Colonic mucosa (tissue), 4 donors: ENCODE results near the gene USF3. TPM values are rescaled to one million over a fixed set of nuclear protein-coding genes. Genes with fewer than 3 reads are reported as not detected.

Experiments used
- DNase-seq: peaks from one replicate; pipeline ENCODE4 v3.0.0-alpha.2; 2020
- H3K27ac ChIP-seq: fragments of 200-600 bp; one replicate; pipeline ENCODE4 v1.8.0; 2021
- H3K27me3 ChIP-seq: fragments of 200-600 bp; one replicate; pipeline ENCODE4 v1.8.0; 2021
- H3K36me3 ChIP-seq: fragments of 200-600 bp; one replicate; pipeline ENCODE4 v1.8.0; 2021
- H3K4me1 ChIP-seq: fragments of 200-600 bp; one replicate; pipeline ENCODE4 v1.8.0; 2021; ENCODE audit warnings: mild to moderate bottlenecking
- H3K4me3 ChIP-seq: fragments of 200-600 bp; one replicate; pipeline ENCODE4 v1.8.0; 2021
- H3K9ac ChIP-seq, 2 donors: one replicate each; pipeline ENCODE4 v1.7.0; 2013; ENCODE audit warnings: control low read depth in 2 of 2, low read depth in 2 of 2, low read length in 2 of 2
- H3K9me3 ChIP-seq: fragments of 200-600 bp; one replicate; pipeline ENCODE4 v1.8.0; 2021
- intact Hi-C: fragments of 100-400 bp; cut with DNase I; formaldehyde crosslinking; loops from one replicate; pipeline ENCODE4 v1.14.1; 2022
- total RNA-seq, 2 donors: library from RNA; stranded (reverse); fragmentation: NEBNext Ultra II Directional in 1 of 2; extraction: Animal tissue kit (Norgen Biotek cat#: 25700) in 1 of 2; gene quantifications; one replicate each; pipeline ENCODE4 v1.2.1, GENCODE V29; 2021
- TF ChIP-seq, protein P1 (sequence below): fragments of 200-600 bp; IDR thresholded peaks from one replicate; pipeline ENCODE4 v1.8.0; 2022; ENCODE audit warnings: antibody characterized with exemption, mild to moderate bottlenecking
- donor health status: healthy.
- donor health status: DM: no; HTN: no; CAD: no.
- donor health status: DM: no; HTN: no; CAD: no.

The USF3 gene
- total RNA-seq, 2 donors from 2014 or later, result 18.4 to 22.7 TPM

DNA sequence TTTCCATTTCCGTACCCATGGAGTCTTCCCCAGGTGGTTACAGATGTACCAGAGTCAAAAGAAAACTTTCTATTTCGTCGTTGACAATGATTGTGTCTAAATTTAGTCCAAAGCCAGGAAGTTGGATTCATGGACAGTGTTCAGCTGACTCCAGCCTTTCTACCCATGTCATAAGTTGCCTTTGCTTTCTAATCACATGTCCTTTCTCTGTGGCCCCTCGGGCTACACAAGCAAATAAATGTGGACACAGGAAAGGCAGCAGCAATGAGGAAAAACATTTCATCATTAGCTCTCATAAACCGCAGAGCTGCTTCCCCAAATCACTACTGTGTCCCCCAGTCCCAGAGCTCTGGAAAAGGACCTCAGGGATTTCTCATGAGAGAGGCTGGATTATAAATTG lies 82.0 kb downstream of the USF3 start:
- Histone ChIP-seq H3K27ac (no peak overlapping the region), H3K4me3 (no peak overlapping the region), H3K9me3 (no peaks in the 10 kb centered on the region), H3K4me1 (no peaks in the 10 kb centered on the region), H3K9ac (no peak overlapping the region), H3K36me3 (no peaks in the 10 kb centered on the region), H3K27me3 (no peaks in the 10 kb centered on the region)
- TF ChIP-seq, protein P1, sequence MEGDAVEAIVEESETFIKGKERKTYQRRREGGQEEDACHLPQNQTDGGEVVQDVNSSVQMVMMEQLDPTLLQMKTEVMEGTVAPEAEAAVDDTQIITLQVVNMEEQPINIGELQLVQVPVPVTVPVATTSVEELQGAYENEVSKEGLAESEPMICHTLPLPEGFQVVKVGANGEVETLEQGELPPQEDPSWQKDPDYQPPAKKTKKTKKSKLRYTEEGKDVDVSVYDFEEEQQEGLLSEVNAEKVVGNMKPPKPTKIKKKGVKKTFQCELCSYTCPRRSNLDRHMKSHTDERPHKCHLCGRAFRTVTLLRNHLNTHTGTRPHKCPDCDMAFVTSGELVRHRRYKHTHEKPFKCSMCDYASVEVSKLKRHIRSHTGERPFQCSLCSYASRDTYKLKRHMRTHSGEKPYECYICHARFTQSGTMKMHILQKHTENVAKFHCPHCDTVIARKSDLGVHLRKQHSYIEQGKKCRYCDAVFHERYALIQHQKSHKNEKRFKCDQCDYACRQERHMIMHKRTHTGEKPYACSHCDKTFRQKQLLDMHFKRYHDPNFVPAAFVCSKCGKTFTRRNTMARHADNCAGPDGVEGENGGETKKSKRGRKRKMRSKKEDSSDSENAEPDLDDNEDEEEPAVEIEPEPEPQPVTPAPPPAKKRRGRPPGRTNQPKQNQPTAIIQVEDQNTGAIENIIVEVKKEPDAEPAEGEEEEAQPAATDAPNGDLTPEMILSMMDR, result no peak
- no peak for DNase-seq
- intact Hi-C loops, result no loop called here

DNA sequence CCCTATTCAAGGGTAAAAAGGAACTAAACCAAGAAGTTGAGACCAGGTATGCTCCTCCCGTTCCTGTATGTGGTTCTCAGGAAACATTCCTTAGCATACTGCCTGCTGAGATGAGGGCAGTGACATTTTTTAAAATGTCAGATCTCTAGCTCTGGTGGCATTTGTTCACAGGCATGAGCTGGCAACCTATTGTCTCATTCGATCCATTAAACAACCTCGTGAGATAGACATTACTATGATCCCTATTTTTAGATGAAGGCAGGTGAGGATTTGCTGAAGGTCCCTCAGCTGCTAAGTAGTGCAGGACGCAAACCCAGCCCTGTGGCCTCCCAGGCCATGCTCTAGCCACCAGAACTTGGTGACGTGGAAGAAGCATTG lies 89.2 kb downstream of the USF3 start:
- Histone ChIP-seq H3K27me3 (no peaks in the 10 kb centered on the region), H3K9me3 (no peaks in the 10 kb centered on the region), H3K9ac (no peak overlapping the region), H3K4me1 (no peaks in the 10 kb centered on the region), H3K27ac (no peak overlapping the region), H3K36me3 (peaks cover 5% of the 10 kb centered on the region), H3K4me3 (no peak overlapping the region)
- no peak for DNase-seq
- TF ChIP-seq, protein P1, result no peak
- intact Hi-C loops, result no loop called here

DNA sequence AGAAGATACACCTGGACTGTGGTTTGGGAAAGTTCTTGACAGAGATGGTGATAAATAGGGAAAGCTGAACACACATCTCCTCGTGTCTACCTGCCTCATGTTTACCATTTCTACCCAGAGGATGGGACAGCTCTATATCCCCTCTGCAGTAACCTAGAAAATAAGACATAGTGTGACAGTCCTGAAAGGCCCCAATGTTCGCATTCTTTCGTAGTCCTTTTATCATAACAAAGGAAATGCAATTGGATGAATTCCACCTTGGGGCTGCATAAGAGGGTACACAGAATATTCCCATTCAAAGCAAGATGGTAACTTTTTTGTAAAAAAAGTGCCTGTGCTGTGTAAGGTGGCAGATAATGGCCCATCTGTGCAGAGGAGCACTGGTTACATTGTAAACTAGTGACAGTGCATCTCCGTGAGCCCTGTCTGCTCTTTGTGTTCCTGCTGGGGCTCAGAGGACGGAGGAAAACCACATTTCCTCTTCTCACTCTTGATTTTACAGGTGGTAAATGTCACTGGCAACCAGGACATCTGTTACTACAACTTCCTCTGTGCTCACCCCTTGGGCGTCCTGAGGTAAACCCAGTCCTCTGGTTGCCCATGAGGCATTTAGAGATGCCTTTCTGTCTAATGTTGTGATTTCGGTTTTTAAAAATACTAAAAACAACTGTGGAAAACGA lies 89.8 kb downstream of the USF3 start:
- Histone ChIP-seq H3K4me1 (no peaks in the 10 kb centered on the region), H3K9ac (no peak overlapping the region), H3K9me3 (no peaks in the 10 kb centered on the region), H3K27ac (no peak overlapping the region), H3K36me3 (peaks cover 5% of the 10 kb centered on the region), H3K4me3 (no peak overlapping the region), H3K27me3 (no peaks in the 10 kb centered on the region)
- TF ChIP-seq, protein P1, result no peak
- intact Hi-C loops, result no loop called here
- DNase-seq, result no peak

DNA sequence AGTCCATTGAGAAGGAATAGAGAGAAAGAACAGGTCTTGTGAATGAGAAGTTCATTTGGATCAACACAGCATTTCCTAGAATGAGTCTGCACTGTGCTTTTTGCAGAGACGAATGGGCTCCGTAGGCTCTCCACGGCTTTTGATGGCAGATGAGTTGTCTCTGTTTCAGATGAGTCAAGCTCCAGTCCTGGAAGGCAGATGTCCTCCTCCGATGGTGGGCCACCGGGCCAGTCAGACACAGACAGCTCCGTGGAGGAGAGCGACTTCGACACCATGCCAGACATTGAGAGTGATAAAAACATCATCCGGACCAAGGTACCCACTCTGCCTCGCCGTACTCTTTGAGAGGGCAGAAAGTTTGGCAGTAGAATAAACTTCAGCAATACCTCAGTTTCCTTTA lies 93.6 kb downstream of the USF3 start:
- peaks cover 4% of the 10 kb centered on the region for H3K36me3 ChIP-seq
- H3K27ac ChIP-seq, result no peak overlapping the region
- no peaks in the 10 kb centered on the region for H3K4me1 ChIP-seq
- no peaks in the 10 kb centered on the region for H3K27me3 ChIP-seq
- intact Hi-C loops, result no loop called here
- DNase-seq, result no peak
- H3K4me3 ChIP-seq, result no peak overlapping the region
- H3K9me3 ChIP-seq, result no peaks in the 10 kb centered on the region
- TF ChIP-seq, protein P1, result no peak
- H3K9ac ChIP-seq, result no peak overlapping the region

DNA sequence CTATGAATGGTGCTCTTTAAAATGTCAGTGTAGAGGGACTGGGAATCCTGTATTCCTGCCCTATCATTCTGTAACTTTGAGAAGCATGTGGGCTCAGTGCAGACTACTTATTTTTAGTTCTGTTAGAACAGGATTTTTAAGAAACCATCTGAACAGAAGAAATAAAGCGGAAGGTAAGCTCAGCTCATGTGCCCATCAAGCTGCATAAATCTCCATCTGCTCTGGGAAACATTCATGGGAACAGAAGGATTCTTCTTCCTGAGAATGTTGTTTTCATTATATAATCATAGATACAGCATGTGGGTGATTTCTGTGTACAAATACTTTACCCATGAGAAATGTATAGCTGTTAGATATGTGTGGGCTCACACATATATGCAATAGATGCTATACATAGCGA lies 94.2 kb downstream of the USF3 start:
- Histone ChIP-seq H3K4me1 (no peaks in the 10 kb centered on the region), H3K4me3 (no peak overlapping the region), H3K27ac (no peak overlapping the region), H3K36me3 (no peaks in the 10 kb centered on the region), H3K9me3 (no peaks in the 10 kb centered on the region), H3K27me3 (no peaks in the 10 kb centered on the region), H3K9ac (no peak overlapping the region)
- TF ChIP-seq, protein P1, result no peak
- no peak for DNase-seq
- intact Hi-C loops, result no loop called here
